ENCODE results near the gene PHLDB2.

GRCh38 chr3:111952866-111953450 is 93.9 kb downstream of the PHLDB2 start:
- no peak for TF ChIP-seq POLR2AphosphoS5 (IDR thresholded peaks at IDR 0.05; ENCODE audit: low read depth, low read length)
- no peak for TF ChIP-seq TAF1 (IDR thresholded peaks at IDR 0.05; ENCODE audit: borderline replicate concordance, insufficient read depth, low read length)
- TF ChIP-seq, protein P1, sequence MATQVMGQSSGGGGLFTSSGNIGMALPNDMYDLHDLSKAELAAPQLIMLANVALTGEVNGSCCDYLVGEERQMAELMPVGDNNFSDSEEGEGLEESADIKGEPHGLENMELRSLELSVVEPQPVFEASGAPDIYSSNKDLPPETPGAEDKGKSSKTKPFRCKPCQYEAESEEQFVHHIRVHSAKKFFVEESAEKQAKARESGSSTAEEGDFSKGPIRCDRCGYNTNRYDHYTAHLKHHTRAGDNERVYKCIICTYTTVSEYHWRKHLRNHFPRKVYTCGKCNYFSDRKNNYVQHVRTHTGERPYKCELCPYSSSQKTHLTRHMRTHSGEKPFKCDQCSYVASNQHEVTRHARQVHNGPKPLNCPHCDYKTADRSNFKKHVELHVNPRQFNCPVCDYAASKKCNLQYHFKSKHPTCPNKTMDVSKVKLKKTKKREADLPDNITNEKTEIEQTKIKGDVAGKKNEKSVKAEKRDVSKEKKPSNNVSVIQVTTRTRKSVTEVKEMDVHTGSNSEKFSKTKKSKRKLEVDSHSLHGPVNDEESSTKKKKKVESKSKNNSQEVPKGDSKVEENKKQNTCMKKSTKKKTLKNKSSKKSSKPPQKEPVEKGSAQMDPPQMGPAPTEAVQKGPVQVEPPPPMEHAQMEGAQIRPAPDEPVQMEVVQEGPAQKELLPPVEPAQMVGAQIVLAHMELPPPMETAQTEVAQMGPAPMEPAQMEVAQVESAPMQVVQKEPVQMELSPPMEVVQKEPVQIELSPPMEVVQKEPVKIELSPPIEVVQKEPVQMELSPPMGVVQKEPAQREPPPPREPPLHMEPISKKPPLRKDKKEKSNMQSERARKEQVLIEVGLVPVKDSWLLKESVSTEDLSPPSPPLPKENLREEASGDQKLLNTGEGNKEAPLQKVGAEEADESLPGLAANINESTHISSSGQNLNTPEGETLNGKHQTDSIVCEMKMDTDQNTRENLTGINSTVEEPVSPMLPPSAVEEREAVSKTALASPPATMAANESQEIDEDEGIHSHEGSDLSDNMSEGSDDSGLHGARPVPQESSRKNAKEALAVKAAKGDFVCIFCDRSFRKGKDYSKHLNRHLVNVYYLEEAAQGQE (IDR thresholded peaks at IDR 0.05; ENCODE audit: insufficient read depth in 1 of 2, low read depth in 2 of 2, low read length in 2 of 2) = no peak
- TF ChIP-seq FOXP2 (optimal IDR thresholded peaks at IDR 0.05; ENCODE audit: borderline replicate concordance, extremely low read depth, extremely low read length, insufficient read depth) = no peak
